Hematopoietic multipotent progenitor cell treated with erythropoietin and hydrocortisone succinate and interleukin-3 and kit ligand, for 15 days (in vitro differentiated cells): ENCODE results near the gene FBXL7.
"Not testable (repeated sequence)": the region's sequence is repeated elsewhere in the genome, so short reads cannot be mapped to it uniquely, and the experiment has no call there.

ENCODE experiments used
- DNase-seq: peaks from one replicate; pipeline ENCODE4 v3.0.0-alpha.2; 2015; ENCODE audit warnings: low spot score

The FBXL7 gene

DNA sequence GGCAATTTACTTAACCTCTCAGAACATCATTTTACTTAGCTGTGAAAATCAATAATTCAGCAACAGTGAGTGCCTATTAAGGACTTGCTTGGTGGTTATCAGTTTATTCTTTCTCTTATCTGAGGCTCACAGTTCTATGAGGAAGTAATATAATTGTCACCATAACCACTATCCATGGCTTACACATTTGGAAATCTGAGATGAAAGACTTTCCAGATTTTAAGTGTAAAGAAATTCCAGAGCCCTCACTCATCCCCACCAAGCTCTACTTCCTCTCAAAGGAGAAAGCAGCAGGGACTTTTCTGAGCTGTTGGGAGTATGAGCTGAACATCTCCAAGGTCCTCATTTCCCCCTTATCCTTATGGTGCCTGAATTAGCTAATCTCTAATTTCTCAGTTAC, 321.5 kb downstream of the FBXL7 start:
- DNase-seq: no peak

DNA sequence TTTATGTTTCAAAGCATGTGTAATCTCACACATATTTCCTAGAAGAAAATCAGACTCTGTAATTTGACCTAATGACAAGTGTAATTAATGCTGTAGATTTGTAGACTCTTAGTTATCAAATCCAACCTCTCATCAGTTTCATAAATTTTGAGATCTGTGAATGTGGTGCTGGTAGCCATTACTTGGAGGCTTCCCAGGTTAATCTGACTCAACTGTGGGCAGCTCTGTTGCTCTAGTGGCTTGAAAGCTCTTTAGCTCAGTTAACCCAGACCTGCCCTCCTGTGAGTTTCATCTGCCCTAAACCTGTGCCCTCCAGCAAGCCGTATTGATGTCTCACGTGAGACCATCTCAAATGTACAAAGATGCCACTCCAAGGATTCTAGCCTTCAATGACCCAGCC, 323.4 kb downstream of the FBXL7 start:
- no peak for DNase-seq

DNA sequence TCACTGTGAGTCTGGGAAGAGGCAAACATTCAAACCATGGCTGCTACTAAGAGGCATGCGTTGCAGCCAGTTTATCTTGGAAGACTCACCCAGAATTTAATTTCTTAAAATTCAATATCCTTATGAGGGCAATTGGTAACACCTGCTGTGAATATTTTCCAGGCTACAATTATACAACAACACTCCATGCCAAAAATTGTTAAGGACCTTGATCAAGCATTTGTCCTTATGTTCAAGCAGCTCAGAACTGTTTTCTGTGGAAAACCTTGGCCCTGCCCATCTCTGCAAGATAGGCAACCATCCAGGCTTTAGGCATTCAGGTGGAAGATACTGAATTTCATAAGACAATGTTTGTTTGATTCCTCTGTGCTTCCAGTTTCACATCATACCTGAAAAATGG, 327.8 kb downstream of the FBXL7 start:
- DNase-seq: no peak

DNA sequence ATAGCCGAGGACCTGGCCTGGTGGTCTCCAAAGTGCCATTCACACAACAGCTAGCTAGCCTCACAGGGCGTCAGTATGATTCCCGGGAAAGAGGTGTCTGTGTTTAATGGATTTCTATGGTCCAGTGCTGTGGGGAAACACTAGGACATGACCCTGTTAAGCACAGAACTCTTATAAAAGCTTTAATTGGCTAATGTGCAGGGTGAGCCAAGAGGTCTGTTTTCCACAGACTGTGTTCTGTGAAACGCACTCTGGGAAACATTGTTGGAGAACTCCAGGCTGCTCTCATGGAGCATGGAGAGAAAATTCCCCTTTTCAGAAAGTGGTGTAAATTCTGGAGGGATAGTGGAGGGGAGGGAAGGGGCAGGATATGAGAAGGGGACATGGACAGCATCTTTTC, 331.4 kb downstream of the FBXL7 start:
- no peak for DNase-seq

DNA sequence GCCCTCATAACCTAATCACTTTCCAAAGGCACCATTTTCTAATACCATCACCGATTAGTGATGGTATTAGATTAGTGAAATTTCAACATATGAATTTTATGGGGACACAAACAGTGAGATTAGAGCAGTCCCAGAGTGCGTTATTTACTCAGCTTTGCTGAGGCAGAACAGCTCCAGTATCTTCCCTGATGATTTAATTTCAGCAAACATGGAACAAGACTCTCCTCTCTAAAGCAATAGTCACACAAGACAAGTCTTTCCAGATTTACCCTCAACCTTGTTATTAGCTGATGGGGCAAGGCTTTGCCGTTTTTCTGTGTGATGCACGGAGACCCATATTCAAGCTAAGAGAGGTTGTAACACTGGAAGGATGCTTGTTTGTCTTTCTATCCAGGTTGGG, 333.4 kb downstream of the FBXL7 start:
- DNase-seq: no peak

DNA sequence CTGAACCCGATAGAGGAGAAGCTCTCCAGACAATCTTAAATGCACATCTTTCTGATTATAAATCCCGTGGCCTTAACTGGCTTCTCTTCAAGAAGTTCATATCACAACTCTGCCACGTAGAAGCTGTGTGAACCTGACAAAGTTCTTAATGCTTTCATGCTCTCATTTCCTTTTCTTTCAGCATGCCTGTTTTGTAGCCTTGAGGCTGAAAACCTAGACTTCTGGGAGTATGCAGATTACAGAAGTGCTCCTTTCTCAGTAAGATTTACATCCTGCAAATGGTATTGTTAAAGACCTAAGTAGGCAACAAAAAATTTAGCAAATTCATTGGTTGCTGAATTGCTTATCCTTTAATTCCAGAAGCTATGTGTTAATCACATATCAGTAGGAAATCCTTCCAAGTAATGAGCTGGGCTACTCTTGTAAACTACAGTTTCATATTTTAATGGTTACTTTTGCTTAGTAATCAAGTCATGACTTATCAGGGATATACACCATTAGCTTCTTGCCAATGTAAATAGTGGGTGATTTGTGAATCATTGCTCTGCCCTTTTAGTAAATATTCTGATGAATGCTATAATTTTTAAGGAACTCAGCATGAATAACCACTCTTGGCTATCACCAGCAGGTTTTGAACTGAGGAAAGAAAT, 334.7 kb downstream of the FBXL7 start:
- no peak for DNase-seq

DNA sequence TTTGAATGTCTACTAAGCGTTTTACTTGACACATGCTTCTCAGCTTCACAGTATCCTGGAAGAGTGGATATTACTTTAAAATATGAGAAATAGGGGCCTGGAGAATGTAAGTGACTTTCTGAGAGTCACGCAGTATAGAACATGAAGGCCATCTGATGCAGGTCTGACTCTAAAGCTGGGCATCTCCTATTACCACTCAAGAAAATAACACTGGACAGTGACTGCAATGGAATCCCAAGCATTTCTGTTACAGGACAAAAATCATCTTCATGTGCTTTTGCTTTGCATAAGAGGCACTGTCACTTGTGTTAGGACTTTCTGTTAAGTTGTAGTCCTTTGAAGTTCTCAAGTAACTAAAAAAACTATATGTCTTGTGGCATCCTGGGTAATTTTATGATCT, 335.5 kb downstream of the FBXL7 start:
- no peak for DNase-seq

DNA sequence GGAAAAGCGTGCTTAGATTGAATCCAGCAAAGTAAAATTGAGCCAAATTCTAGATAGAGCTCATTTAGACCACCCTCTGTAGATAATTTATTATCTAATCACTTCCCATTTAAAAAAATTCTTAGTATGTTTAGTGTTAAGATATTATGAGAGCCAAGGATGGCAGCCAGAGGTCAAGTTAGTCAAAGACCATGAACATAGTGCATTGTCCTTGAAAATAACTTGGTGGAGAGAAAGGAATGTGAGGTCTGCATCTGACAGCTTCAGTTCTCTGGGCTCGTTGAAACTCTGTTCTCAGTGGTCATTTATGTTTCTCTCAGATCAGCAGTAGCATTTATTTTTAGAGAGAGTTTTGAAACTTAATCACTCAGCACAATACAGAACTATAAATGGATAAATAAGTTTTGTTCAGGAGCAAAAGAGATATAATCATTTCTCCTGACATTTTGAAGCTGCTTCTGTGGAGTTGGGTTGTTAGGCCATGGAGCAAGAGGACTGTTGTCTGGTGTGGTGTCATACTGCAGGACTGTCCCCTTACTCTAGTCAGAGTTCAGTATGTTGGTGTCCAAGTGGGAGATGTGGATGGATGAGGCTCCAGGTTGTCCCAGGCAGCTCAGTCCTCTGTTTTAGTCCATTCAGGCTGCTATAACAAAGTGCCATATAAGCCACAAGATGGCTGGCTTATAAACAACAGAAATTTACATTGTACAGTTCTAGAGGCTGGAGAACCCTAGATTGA, 337.7 kb downstream of the FBXL7 start:
- no peak for DNase-seq

DNA sequence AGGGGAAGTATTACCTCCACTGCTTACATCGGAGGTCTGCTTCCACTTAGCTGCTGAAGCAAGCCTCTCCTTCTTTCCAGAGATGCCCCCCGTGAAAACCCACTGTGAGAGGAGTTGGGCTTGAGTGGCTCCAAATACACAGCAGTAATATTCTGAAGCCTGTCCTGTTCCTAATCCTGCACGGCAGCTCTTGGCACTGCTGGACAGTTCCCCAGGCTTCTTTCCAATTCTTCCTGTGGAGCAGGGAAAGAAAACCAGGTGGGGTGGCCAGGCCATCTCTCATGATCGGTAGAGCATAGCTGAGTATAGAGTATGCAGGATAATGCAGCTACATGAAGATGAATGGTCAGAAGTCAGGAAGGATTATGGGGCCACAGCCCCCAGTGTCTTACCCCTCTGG, 344.3 kb downstream of the FBXL7 start:
- DNase-seq: no peak

DNA sequence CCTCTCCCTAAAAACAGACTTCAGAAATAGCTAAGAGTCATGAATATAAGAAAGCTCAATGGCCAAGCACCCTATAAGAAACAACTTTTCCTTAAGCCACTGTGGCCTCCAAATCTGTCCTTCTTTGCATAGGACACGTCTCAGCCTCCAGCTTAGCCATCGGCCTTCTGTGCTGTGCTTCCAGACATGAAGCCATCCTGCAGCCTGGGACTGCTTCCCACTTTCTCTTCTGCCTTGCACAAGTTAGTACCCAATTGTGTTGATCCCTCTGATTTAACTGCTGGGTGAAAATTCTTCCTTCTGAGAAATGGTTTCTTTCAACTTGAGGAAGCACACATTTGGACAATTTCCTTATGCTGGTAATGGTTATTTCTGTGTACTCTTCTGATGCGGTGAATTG, 344.9 kb downstream of the FBXL7 start:
- DNase-seq: no peak

DNA sequence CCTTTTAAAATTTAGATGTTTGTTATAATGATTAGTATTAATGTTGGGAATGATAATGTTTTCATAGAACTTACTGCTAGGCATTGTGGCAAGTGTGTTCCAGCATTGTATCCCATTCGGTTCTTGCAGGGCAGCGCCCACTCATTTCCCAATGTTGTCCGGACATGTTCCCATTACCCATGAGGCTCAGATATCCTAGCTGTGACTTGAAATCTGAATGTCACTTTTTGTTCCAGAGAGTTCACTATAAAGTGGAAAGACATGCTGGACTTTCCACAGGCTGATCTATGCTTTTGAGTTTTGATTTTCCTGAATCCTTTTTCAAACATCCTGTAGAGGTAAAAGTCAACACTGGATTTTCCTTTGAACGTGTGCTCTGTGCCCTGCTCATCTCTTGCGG, 350.6 kb downstream of the FBXL7 start:
- DNase-seq: no peak

DNA sequence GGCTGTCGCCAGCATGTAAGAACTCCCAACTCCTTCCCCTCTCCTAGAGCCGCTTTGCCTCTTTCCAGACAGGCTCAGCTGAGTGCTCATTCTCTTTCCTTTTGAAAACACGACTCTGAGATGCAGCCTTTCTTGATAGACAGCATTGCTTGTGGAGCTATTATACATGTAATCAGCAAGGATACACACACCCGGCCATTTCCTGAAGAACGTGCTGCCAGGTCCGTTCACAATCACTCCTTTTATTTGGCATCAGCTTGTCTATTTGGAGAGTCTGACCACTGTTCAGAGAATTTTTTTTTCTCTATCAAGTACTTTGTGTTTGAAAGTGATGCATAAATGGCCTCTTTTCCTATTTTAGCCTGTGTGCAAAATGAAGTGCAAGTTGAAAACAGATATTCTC, 351.0 kb downstream of the FBXL7 start:
- DNase-seq: no peak

DNA sequence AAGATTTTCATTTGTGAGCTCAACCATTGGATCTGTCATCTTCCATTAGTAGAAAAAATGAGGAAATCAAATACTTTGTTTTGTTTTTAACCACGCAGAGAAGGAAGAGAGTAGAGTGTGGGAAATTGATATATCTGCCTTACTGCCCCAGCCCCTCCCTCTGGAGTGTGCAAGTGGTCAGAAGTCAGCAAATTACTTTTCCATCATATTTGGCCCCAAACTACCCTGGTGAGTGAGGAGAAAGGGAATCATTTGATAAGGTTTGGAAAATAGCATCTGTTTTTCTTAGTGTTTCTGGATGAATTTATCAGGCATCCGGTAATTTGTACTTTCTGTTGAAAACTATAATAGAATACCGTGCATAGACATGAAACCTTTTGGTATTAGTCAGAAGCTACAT, 352.2 kb downstream of the FBXL7 start:
- no peak for DNase-seq

DNA sequence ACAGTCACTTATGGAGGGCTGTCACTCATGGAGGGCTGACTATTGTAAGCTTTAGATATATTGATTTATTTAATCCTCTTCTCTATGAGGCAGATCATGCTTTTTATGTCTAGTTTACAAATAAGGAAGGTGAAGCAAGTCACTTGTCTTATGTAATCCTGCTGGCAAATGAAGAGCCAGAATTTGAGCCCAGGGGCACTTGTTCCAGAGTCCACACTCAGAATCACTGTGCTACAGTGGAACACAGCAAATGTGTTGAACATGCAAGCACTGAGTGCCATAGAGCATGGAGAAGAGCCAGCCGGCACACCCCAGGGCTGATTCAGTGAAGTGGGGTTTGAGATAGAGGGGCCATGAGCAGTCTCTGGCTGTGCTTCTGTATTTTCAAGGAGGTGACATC, 353.0 kb downstream of the FBXL7 start:
- no peak for DNase-seq

DNA sequence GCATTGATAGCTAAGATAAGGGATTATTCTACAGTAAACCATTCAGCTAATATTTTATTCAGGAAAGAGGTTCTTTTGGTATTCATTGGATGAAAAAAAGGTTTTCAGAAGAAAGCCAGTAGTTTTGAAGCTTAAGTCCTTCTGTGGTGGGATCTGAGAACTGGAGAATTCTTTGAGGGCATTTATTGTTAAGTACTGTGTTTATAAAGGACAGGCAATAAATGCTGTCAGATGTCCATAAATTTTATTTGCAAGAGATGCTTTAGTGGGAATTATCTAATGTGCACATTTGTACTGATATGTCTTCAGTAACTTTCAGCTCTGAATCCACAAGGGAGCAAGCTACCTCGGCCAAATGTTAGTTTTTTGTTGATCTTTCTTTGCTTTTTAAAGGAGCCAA, 358.3 kb downstream of the FBXL7 start:
- no peak for DNase-seq

DNA sequence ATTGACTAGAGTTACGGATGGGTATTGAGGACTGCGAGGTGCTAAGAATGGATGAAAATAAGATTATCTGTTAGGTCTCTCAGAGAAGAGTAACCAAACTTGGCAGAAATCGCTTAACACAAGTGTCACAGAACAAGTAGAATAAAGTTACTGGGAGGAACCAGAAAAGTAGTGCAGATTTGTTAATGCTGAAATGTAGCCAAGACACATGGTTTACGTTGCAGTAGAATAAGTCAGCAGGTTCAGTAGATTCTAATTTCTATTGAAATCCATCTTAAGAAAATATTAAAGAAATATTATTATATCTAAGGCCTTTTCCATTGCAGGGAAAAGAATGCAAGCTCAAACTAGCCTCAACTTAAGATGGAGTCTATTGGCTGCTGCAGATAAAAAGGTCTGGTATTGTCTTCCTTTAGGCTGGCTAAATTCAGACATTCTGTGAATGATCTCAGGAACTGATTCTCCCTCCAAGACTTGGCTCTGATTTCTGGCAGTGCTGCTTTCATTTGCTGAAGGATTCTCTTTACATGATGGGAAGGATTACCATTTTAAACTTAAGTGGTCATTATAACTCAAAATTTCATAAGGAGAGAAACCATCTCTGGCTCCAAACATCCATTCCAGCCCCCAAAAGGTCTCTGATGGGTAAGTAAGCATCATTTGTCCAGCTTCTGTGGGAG, 364.7 kb downstream of the FBXL7 start:
- DNase-seq: no peak

DNA sequence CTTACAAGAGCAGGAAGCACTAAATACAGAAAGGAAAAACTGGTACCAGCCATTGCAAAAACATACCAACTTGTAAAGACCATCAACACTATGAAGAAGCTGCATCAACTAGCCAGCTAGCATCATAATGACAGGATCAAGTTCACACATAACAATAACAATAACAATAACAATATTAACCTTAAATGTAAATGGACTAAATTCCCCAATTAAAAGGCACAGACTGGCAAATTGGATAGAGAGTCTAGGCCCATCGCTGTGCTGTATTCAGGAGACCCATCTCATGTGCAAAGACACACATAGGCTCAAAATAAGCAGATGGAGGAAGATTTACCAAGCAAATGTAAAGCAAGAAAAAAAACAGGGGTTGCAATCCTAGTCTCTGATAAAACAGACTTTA, 372.3 kb downstream of the FBXL7 start:
- not testable (repeated sequence) for DNase-seq

DNA sequence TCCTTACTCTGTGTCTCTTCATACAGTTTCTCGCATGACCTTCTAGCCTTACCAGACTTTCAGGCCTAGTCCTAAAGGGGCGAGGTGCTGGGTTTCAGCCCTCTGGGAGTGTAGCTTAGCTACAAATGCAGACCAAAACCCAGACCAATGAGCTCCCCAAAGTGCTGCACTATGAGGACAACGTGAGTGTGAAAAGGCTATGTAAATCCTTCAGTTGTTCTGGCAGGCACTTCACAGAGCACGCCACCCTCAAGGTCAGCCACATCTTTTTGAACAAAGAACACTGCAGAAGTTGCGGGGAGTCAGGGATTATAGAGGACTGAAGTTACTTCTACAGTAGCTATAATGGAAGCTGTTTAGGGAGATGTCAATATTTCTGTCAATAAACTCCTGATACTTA, 377.9 kb downstream of the FBXL7 start:
- no peak for DNase-seq

DNA sequence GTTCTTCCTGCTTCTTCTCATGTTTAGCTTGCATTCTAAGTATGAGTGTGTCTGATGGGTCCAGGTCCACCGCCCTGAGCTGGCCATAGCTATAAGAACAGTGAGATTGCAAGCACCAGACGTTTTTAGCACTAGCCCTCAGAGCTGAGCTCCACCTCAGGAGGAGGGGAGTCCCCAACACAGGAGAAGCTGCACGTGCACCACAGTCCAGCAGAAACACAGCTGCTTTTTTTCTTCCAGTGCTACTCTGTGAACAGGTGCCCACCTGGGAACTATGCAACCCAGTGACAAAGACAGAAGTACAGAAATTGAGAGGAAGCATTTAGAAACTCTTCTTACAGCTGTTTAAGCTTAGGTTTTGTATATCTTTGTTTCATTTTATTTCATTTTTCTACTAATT, 380.2 kb downstream of the FBXL7 start:
- DNase-seq: no peak

DNA sequence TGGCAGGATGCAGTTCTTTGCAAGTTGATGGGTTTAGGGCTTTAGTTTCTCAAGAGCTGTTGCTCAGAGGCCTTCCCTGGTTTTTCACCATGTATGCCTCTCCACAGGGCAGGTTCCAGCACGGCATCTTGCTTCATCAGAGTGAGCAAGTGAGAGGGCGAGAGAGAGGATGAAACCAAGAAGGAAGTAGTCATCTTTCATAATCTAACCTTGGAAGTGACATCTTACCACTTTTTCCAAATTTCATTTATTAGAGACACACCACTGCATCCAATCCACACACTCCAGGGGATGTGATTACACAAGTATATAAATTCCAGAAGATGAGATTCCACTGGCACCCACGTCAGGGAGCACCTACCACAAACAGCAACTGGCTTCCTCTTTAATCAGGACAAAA, 385.2 kb downstream of the FBXL7 start:
- no peak for DNase-seq

DNA sequence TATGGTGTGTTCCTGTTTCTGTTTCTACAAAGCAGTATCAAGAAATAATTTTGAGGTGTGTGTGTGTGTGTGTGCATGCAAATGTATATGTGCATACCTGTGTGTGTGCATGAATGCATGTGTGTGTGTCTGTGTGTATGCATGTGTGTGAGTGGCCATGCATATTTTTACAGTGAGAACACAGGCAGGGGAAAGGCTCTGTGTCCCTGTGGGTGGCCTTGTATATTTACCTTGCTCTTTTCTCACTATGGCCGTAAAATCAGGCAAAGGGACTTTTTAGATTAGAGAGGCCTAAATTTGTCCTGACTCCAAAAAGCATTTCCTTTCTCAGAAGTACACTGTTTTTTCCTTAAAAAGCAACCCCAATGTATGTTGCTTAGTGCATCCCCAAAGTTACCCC, 386.2 kb downstream of the FBXL7 start:
- DNase-seq: no peak

DNA sequence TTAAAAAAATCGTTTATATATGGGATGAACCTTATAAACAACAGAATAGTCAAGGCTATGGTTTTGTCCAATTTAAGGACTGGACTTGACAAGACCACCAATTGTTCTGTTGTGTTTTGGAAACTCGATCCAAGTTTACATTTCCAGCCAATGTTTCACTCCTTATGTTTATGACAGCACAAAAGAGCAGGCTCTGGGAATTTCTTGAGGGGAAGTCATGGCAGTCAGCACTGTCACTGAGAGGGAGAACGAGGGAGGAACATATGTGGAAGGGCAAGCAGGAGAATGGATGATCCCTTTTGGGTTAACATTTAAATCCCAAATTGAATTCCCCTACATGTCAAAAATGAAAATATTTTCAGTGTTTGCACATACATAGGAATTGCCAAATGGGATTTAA, 387.1 kb downstream of the FBXL7 start:
- DNase-seq: no peak

DNA sequence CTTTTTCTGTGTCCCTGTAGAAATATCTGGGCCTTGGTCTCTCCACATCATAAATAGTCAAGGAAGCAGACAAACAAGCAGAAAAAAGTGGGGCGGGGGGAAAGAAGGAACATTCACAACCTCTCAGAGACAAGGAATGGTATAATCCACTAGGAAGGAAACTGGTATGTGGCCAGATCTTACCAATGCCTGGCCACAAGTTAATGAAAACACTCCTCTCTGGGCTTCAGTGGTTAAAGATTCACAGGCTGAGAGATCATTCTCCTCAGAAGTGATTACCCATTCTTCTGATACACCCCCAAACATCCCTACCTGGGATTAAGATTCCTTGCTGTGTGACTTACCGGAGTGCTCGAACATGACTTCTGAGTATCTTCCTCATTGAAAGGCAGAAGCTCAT, 389.0 kb downstream of the FBXL7 start:
- no peak for DNase-seq

DNA sequence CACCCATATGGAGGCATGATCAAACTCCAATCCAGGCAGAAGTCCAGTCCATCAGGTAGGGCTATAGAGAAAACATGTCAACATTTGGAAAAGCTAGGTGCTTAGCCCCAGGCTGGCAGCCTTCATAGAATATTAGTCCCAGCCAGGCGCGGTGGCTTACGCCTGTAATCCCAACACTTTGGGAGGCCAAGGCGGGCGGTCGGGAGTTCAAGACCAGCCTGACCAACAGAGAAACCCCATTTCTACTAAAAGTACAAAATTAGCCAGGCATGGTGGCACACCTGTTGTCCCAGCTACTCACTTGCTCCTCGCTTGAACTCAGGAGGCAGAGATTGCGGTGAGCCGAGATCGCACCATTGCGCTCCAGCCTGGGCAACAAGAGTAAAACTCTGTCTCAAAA, 393.9 kb downstream of the FBXL7 start:
- no peak for DNase-seq
